Upper lobe of left lung (tissue), 6 donors: ENCODE results near the gene PHF21B. TPM values are rescaled to one million over a fixed set of nuclear protein-coding genes. Genes with fewer than 3 reads are reported as not detected.

ENCODE experiments used
- ATAC-seq, 2 donors: fragments of 200-7000 bp; cut with Tn5 transposase; one replicate each; pipeline ENCODE4 v1.9.1; 2022; ENCODE audit warnings: mild to moderate bottlenecking in 2 of 2, moderate library complexity in 2 of 2; ENCODE audit not compliant: low FRiP score in 2 of 2
- DNase-seq, 2 donors: peaks; one replicate each; pipeline ENCODE4 v3.0.0-alpha.2; 2019 to 2020
- H3K27ac ChIP-seq, 4 donors: fragments of 200-600 bp; sonication (generic); one replicate each; pipeline ENCODE4 v1.5.1; 2016 to 2019
- H3K27me3 ChIP-seq, 4 donors: fragments of 200-600 bp; sonication (generic); one replicate each; pipeline ENCODE4 v1.5.1; 2017 to 2019
- H3K36me3 ChIP-seq, 4 donors: fragments of 200-600 bp; sonication (generic); one replicate each; pipeline ENCODE4 v1.5.1; 2016 to 2019
- H3K4me1 ChIP-seq, 4 donors: fragments of 200-600 bp; sonication (generic); one replicate each; pipeline ENCODE4 v1.5.1; 2018 to 2019
- H3K4me3 ChIP-seq, 4 donors: fragments of 200-600 bp; sonication (generic); one replicate each; pipeline ENCODE4 v1.5.1; 2017 to 2019; ENCODE audit warnings: mild to moderate bottlenecking in 2 of 4, moderate library complexity in 1 of 4
- H3K9me3 ChIP-seq, 4 donors: fragments of 200-600 bp; sonication (generic); one replicate each; pipeline ENCODE4 v1.5.1; 2018 to 2019
- CTCF ChIP-seq, 6 experiments: fragments of 450-650 bp in 4 of 6; fragments of 200-600 bp in 2 of 6; sonication (generic) in 2 of 6; IDR thresholded peaks; one replicate each; pipeline ENCODE4 v1.5.1; 2016 to 2019; ENCODE audit warnings: antibody characterized with exemption in 6 of 6
- EP300 ChIP-seq, 4 donors: sonication (generic); formaldehyde crosslinking; IDR thresholded peaks; one replicate each; pipeline ENCODE4 v1.5.1; 2017; ENCODE audit warnings: antibody characterized with exemption in 4 of 4, control low read depth in 2 of 4
- POLR2A ChIP-seq, 4 donors: fragments of 450-650 bp; IDR thresholded peaks; one replicate each; pipeline ENCODE4 v1.5.1; 2016 to 2017; ENCODE audit warnings: antibody characterized with exemption in 4 of 4, mild to moderate bottlenecking in 2 of 4
- POLR2AphosphoS5 ChIP-seq, 2 donors: sonication (generic); formaldehyde crosslinking; IDR thresholded peaks; one replicate each; pipeline ENCODE4 v1.5.1; 2017; ENCODE audit warnings: antibody characterized with exemption in 2 of 2
- WGBS, 2 donors: methylation state at CpG; one replicate each; pipeline ENCODE4 v1.1.5; 2017 to 2018; 5-methylcytosine and 5-hydroxymethylcytosine counted together
- total RNA-seq, 6 donors: library from RNA; depleted of rRNA in 4 of 6; stranded (reverse); fragments of >200 nt in 4 of 6; gene quantifications; one replicate each; pipeline versions ENCODE4 v1.1.0 to v1.2.1, GENCODE V29; 2016 to 2021
- donor health status: DM: no; HTN: no; CAD: no; lungs with moderate emphysema.
- donor health status: DM: no; HTN: yes; CAD: no; lungs with severe emphysema.

The PHF21B gene
- total RNA-seq, 6 donors from 2014 or later, result 0.06 to 0.24 TPM; not detected in 4

- H3K4me3 ChIP-seq, result no peak overlapping the region
- H3K36me3 ChIP-seq, result no peaks in the 10 kb centered on the region
- DNase-seq, result no peak
- TF ChIP-seq CTCF (IDR thresholded peaks at IDR 0.05), result no peak
- no peaks in the 10 kb centered on the region for H3K27me3 ChIP-seq
- WGBS, 2 donors, result 80 to 92% methylated on average over 6 to 18 of the region's 18 CpGs
- no peak overlapping the region for H3K27ac ChIP-seq
- ATAC-seq, result no peak
- no peaks in the 10 kb centered on the region for H3K4me1 ChIP-seq
- no peaks in the 10 kb centered on the region for H3K9me3 ChIP-seq
These were observed 80.3 kb downstream of the PHF21B start for GRCh38 chr22:44929359-44930015.

GRCh38 chr22:44928711-44929358 is 81.0 kb downstream of the PHF21B start:
- ATAC-seq, result no peak
- 90 to 95% methylated on average over 16 to 17 of the region's 18 CpGs for whole genome bisulfite sequencing, 2 donors

GRCh38 chr22:44928136-44928463 is 81.7 kb downstream of the PHF21B start:
- no peaks in the 10 kb centered on the region for H3K36me3 ChIP-seq
- H3K27me3 ChIP-seq, result no peaks in the 10 kb centered on the region
- H3K27ac ChIP-seq, result no peak overlapping the region
- no peak overlapping the region for H3K4me3 ChIP-seq
- H3K4me1 ChIP-seq, result no peaks in the 10 kb centered on the region
- no peak for ATAC-seq
- no peaks in the 10 kb centered on the region for H3K9me3 ChIP-seq
- DNase-seq, result no peak
- no peak for TF ChIP-seq POLR2A (IDR thresholded peaks at IDR 0.05)
- TF ChIP-seq CTCF (IDR thresholded peaks at IDR 0.05), result no peak
- TF ChIP-seq EP300 (IDR thresholded peaks at IDR 0.05), result no peak
- no peak for TF ChIP-seq POLR2AphosphoS5 (IDR thresholded peaks at IDR 0.05)
- 84 to 93% methylated on average over 11 of the region's 11 CpGs for WGBS, 2 donors

More at GRCh38 chr22:44928711-44929358, 81.0 kb downstream of the PHF21B start:
- H3K36me3 ChIP-seq, result no peaks in the 10 kb centered on the region
- no peak for TF ChIP-seq POLR2A (IDR thresholded peaks at IDR 0.05)
- TF ChIP-seq EP300 (IDR thresholded peaks at IDR 0.05), result no peak
- no peak for TF ChIP-seq CTCF (IDR thresholded peaks at IDR 0.05)
- no peak for TF ChIP-seq POLR2AphosphoS5 (IDR thresholded peaks at IDR 0.05)
- no peak overlapping the region for H3K4me3 ChIP-seq
- no peak for DNase-seq
- H3K27me3 ChIP-seq, result no peaks in the 10 kb centered on the region
- no peak overlapping the region for H3K27ac ChIP-seq
- H3K4me1 ChIP-seq, result no peaks in the 10 kb centered on the region
- no peaks in the 10 kb centered on the region for H3K9me3 ChIP-seq

- Histone ChIP-seq H3K36me3 (no peaks in the 10 kb centered on the region), H3K9me3 (no peaks in the 10 kb centered on the region), H3K4me3 (no peak overlapping the region), H3K4me1 (no peaks in the 10 kb centered on the region), H3K27me3 (no peaks in the 10 kb centered on the region), H3K27ac (no peak overlapping the region)
- TF ChIP-seq CTCF (IDR thresholded peaks at IDR 0.05) (no peak), POLR2A (IDR thresholded peaks at IDR 0.05) (no peak), POLR2AphosphoS5 (IDR thresholded peaks at IDR 0.05) (no peak), EP300 (IDR thresholded peaks at IDR 0.05) (no peak)
- 81% methylated on average over 18 of the region's 18 CpGs for WGBS, 2 donors
- no peak for DNase-seq
- no peak for ATAC-seq
These were observed 82.2 kb downstream of the PHF21B start for GRCh38 chr22:44927463-44928135.
